GM21529 (cell line): ENCODE measurements around the gene NT5DC3.

ENCODE experiments used
- ATAC-seq: cut with Tn5 transposase; IDR thresholded peaks from one replicate; pipeline ENCODE4 v1.9.1; 2021; ENCODE audit not compliant: unreplicated experiment

Gene NT5DC3

DNA sequence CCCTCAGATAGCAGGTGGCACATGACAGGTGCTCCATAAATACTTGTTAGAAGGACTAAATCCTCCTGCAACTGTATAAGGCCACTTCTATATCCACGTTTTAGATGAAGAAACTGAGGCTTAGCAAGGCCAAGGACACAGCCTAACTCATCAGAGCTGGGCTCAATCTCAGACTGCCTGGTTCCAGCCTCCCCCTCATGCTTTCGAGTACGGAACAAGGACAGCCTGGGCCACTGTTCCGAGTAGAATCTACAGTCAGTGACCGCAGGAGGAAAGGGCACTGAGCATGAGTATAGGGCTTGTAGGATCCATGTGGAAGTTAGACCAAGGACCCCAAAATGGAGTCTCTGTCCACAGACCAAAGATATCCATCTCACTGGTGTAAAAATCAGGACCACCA, 84.6 kb downstream of the NT5DC3 start:
- ATAC-seq: no peak

DNA sequence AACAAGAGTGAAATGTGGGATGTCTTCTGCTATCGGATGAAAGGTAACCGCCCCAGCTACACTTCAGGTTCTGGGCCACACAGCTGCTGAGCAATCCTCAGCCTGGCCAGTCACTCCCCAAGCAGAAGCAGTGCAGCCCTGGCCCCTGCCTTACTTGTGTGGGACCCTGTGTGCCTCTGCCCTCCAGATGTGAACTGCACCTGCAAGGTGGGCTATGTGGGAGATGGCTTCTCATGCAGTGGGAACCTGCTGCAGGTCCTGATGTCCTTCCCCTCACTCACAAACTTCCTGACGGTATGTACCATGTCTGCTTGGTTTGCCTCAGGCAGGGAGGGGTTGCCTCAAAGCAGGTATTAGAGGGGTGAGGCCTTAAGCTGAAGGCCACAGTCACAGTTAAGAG, 85.6 kb downstream of the NT5DC3 start:
- ATAC-seq: no peak

DNA sequence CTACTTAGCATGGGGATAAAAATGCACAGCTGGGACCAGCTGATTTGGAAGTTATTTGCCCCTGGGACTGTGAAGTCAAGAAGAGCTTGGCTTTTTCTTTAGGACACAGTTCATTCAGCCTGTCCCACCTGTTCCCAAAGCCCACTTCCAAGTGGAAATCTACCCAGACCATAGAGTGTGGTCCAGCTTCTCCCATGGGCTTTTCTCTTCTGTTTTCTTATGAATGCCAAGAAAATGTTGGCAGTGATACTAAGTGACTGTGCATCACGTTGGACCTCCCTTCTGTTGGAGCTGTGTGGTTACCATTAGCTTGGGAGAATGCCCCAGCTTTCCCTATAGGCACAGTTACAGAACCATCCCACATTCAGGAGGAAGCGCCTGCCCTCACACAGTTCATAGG, 89.4 kb downstream of the NT5DC3 start:
- no peak for ATAC-seq

DNA sequence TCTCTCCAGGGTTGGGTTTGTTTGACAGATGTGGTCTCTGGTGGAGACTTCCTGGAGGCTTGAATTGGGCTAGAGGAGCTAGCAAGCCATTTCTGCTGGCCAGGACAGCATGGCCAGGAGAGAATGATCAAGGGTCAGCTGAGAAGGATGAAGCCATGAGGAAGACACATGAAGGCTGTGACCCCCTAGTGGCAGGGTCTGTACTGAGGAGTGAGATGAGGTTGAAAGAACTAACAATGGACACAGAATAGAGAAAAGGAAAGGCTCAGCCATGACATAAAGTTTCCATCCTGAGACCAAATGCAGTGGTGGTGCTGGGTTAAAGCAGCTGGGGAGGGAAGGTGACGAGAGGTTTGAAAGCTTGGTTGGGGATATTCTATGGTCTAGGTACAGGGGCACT, 89.9 kb downstream of the NT5DC3 start:
- ATAC-seq: no peak

- ATAC-seq: no peak
Observed at GRCh38 chr12:103748875-103749274, 92.2 kb downstream of the NT5DC3 start.

DNA sequence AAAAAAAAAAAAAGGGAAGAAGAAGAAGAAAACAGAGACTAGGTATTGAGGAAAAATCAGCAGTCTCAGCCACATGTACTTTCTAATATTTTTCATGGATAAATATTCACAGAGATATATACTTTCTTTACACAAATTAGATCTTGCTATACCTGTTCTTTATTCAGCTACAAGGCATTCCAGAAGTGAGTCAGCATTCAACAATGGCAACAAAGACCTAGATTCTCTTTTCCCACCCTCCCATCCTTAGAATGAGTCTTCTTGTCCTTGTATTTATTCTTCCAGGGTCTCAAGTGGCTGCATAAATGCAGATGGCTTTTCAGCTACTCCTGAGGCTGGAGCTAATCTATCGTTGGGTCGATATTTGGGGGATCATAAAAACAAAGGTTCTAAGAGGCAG, 93.0 kb downstream of the NT5DC3 start:
- no peak for ATAC-seq

DNA sequence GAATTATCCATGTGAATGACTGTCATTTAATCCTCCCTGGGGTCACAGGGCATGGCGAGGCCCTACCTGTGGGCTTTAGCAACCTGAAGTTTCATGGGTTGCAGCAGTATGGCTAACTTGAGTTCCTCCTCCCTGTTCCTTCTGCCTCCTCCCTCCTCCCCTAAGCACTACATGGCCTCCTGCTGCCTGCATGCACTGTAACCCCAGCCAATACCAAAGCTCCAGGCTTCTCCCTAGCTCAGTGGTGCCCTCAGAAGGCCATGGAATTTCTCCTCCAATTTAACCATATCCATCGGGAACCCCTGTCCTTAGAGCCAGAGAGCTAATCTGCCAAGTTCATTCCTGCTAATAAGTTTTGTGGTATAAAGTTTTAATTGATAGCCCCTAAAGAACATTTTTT, 95.1 kb downstream of the NT5DC3 start:
- no peak for ATAC-seq

GRCh38 chr12:103743788-103744187, 97.2 kb downstream of the NT5DC3 start:
- ATAC-seq: no peak

- no peak for ATAC-seq
Observed at GRCh38 chr12:103742349-103742932, 98.6 kb downstream of the NT5DC3 start.

- no peak for ATAC-seq
Observed at GRCh38 chr12:103737881-103738280, 103.2 kb downstream of the NT5DC3 start.

DNA sequence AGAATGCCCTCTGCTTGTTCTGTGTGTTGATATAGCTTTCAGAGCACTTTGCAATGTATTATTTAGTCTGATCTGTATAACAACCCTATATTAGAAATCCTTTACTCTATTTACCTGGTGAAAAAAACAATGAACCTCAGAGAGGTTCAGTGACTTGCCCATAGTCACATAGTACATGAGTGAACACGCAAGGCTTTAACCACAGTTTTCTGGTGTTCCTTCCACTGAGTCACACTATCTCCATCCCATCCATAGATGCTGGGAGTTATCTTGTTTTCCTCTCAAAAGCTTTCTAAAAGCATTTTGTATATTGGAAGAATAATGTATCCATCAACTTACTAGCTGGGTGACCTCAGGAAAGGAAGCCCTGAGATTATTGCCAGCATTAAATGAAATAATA, 104.5 kb downstream of the NT5DC3 start:
- ATAC-seq: no peak

DNA sequence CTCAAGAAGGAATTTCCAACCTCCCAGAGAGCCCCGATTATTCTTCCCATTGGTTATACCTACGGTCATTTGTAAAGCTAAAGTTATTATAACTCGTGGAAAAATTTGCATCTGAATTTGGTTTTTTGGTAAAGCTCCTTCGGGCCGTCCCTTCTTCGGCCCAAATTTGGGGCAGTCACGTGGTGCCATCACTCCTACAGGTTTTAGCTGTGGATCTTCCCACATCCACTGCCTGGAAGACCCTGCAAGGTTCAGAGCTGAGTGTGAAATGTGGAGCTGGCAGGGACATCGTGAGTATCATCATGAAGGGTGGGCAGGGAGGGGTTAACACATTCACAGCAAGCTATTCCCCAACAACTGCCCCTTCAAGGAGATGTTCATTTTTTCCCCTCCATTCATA, 105.7 kb downstream of the NT5DC3 start:
- no peak for ATAC-seq

GRCh38 chr12:103734863-103735262, 106.2 kb downstream of the NT5DC3 start:
- no peak for ATAC-seq

GRCh38 chr12:103731539-103731938, 109.5 kb downstream of the NT5DC3 start:
- ATAC-seq: no peak

DNA sequence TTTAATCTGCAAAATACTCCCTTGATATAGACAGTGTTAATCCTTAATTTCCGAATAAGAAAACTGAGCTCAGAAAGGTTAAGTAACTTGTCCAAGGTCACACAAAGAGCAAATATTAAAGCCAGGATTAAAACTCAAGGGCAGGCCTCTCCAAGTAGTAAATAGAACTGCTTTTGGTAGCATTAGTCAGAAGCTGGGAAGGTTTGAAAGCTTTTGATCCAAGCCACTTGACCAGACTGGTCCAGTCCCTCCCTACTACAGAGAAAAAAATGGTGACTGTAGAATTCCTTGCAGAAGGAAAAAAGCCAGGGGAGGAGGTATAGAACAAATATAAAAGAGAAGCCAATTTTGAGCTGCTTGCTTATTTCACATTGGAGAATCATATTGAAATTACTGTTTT, 111.5 kb downstream of the NT5DC3 start:
- ATAC-seq: no peak

- no peak for ATAC-seq
Observed at GRCh38 chr12:103728323-103728722, 112.7 kb downstream of the NT5DC3 start.

DNA sequence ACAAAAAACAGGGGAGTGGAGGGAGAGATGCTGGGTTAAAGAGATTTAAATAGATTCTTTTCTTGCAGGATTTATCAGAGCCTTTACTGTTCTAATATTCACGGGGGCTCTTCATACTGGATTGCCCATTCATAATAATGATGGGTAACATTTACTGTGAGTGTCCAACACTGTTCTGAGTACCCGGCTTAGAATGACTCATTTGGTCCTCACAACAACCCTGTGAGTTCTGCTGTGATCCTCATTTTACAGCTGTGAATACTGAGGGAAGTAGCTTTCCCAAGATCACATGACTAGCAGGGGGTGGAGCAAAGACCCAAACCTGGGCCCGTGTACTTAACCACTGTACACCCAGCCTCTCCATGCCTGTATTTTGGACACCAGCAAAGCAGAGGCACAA, 113.4 kb downstream of the NT5DC3 start:
- ATAC-seq: no peak

DNA sequence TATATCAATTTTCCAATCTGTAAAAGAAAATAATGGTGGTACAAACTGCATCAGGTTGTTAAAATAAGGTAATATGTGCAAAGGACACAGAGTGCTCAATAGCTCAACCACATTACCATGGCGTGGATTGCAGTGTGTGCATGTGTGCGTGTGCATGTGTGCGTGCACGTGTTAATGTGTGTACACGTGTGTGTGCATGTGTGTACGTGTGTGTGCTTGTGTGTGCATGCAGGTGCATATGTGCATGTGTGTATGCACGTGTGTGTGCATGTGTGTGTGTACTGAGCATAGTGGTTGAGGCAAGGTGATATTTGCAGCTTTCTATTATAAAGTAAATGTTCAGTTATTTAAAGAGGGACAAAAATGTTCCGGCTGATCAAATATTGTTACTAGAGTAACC, 115.6 kb downstream of the NT5DC3 start:
- ATAC-seq: no peak
